Measurements from ENCODE around the gene PDE4B. TPM values are rescaled to one million over a fixed set of nuclear protein-coding genes. Genes with fewer than 3 reads are reported as not detected.

PDE4B gene
- total and polyA plus RNA-seq, 2 of the 13 experiments (the other 11 are each of a cell fraction or from before 2014, with no cell fraction given): not detected

GRCh38 chr1:66384258-66384921 lies 591.7 kb downstream of the PDE4B start:
- no peak overlapping the region for H3K4me3 ChIP-seq (replicated peaks in 1 of 3; ENCODE audit: insufficient read depth in 1 of 3, low read depth in 2 of 3, low read length in 3 of 3)
- DNase-seq (ENCODE audit: low spot score): no peak
- no peak for FAIRE-seq
- BruUV-seq (replicated peaks): no TSS peak
- no peak for ATAC-seq
- no peaks in the 10 kb centered on the region for H3K79me2 ChIP-seq (ENCODE audit: insufficient read depth, low read length)
- H3K27me3 ChIP-seq (ENCODE audit: control insufficient read depth in 1 of 2, insufficient read depth in 2 of 2, low read length in 2 of 2): no peaks in the 10 kb centered on the region
- intact Hi-C loops (cut with micrococcal nuclease; ENCODE audit: unreplicated experiment) (no loop called here), in situ Hi-C loops (cut with HindIII; ENCODE audit: extremely low pct_ligation_motif_present, low pct_unique_long_range_greater_than_20kb) (no loop called here)
- H3K27ac ChIP-seq (ENCODE audit: extremely low read length, insufficient read depth, low read length): no peak overlapping the region
- no peak overlapping the region for H3K9ac ChIP-seq (ENCODE audit: insufficient read depth, low read depth, low read length)
- peaks cover 30% of the 10 kb centered on the region for H3K9me3 ChIP-seq (ENCODE audit: low read length)
- H3K4me1 ChIP-seq (ENCODE audit: insufficient read depth, low read length): no peaks in the 10 kb centered on the region
- H3K36me3 ChIP-seq (replicated peaks in 1 of 2; ENCODE audit: control insufficient read depth in 1 of 2, insufficient read depth in 2 of 2, low read length in 2 of 2): no peaks in the 10 kb centered on the region
- H2AFZ ChIP-seq (ENCODE audit: low read length): no peak overlapping the region
- ChIA-PET POLR2A (no interaction called here), CTCF (ENCODE audit: low intra/inter-chr PET ratio, low total read pairs) (no interaction called here)
- no peaks in the 10 kb centered on the region for H4K20me1 ChIP-seq (ENCODE audit: insufficient read depth, low read length)
- 0% methylated on average over 1 of the region's 1 CpG for WGBS (ENCODE audit: low lambda C conversion rate)
- no peak overlapping the region for H3K4me2 ChIP-seq (ENCODE audit: low read depth, low read length)
- TF ChIP-seq KLF15 (CRISPR knock-in tag; IDR thresholded peaks at IDR 0.05; ENCODE audit: borderline replicate concordance): no peak
- TF ChIP-seq ZFX (CRISPR knock-in tag; IDR thresholded peaks at IDR 0.05; ENCODE audit: low read depth): no peak
- no peak for TF ChIP-seq ZNF687 (CRISPR knock-in tag; IDR thresholded peaks at IDR 0.05)
- no peak for TF ChIP-seq AKNA (CRISPR knock-in tag; IDR thresholded peaks at IDR 0.05; ENCODE audit: borderline replicate concordance)
- TF ChIP-seq FLYWCH1 (CRISPR knock-in tag; IDR thresholded peaks at IDR 0.05): no peak
- TF ChIP-seq PHF5A (CRISPR knock-in tag; IDR thresholded peaks at IDR 0.05; ENCODE audit: low read depth, unreplicated experiment): no peak
- no peak for TF ChIP-seq ZBTB49 (CRISPR knock-in tag; IDR thresholded peaks at IDR 0.05; ENCODE audit: borderline replicate concordance)
- TF ChIP-seq ZBTB1 (CRISPR knock-in tag; IDR thresholded peaks at IDR 0.05; ENCODE audit: borderline replicate concordance): no peak
- TF ChIP-seq ZNF790 (CRISPR knock-in tag; IDR thresholded peaks at IDR 0.05; ENCODE audit: borderline replicate concordance): no peak
- no peak for TF ChIP-seq HES4 (CRISPR knock-in tag; IDR thresholded peaks at IDR 0.05; ENCODE audit: borderline replicate concordance)
- TF ChIP-seq ZFP1 (CRISPR knock-in tag; IDR thresholded peaks at IDR 0.05): no peak
- no peak for TF ChIP-seq MED13 (CRISPR knock-in tag; IDR thresholded peaks at IDR 0.05)

Data from HepG2 (cell line).